ENCODE measurements around the gene IGF2BP2. TPM values are rescaled to one million over a fixed set of nuclear protein-coding genes. Genes with fewer than 3 reads are reported as not detected.
"Not testable (repeated sequence)": the region's sequence is repeated elsewhere in the genome, so short reads cannot be mapped to it uniquely, and the experiment has no call there.

IGF2BP2 gene
- total RNA-seq, 4 donors from 2014 or later: 29.3 to 49.8 (median 41.8) TPM

- no peak for DNase-seq (ENCODE audit: low spot score in 2 of 2)
- H3K9me3 ChIP-seq: peaks cover 0 to 5% (median 0%) of the 10 kb centered on the region in 4 donors
Observed at GRCh38 chr3:185661772-185662171, 163.1 kb downstream of the IGF2BP2 start.

GRCh38 chr3:185661296-185661695 lies 163.5 kb downstream of the IGF2BP2 start:
- not testable (repeated sequence) for H3K9me3 ChIP-seq; H3K27me3 ChIP-seq; H3K4me3 ChIP-seq; DNase-seq (ENCODE audit: low spot score in 2 of 2)
- 88 to 94% methylated on average over 10 of the region's 10 CpGs for WGBS, 2 donors
- Histone ChIP-seq H3K4me1 (peaks cover 5 to 49% (median 39%) of the 10 kb centered on the region in 4 donors), H3K36me3 (peaks cover 0 to 17% (median 0%) of the 10 kb centered on the region in 3 donors), H3K27ac (peak overlapping the region in 2 of 4 donors; percentile 96 to 99)

More at GRCh38 chr3:185661772-185662171, 163.1 kb downstream of the IGF2BP2 start:
- TF ChIP-seq EP300 (IDR thresholded peaks at IDR 0.05): no peak
- TF ChIP-seq, protein P1, sequence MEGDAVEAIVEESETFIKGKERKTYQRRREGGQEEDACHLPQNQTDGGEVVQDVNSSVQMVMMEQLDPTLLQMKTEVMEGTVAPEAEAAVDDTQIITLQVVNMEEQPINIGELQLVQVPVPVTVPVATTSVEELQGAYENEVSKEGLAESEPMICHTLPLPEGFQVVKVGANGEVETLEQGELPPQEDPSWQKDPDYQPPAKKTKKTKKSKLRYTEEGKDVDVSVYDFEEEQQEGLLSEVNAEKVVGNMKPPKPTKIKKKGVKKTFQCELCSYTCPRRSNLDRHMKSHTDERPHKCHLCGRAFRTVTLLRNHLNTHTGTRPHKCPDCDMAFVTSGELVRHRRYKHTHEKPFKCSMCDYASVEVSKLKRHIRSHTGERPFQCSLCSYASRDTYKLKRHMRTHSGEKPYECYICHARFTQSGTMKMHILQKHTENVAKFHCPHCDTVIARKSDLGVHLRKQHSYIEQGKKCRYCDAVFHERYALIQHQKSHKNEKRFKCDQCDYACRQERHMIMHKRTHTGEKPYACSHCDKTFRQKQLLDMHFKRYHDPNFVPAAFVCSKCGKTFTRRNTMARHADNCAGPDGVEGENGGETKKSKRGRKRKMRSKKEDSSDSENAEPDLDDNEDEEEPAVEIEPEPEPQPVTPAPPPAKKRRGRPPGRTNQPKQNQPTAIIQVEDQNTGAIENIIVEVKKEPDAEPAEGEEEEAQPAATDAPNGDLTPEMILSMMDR (IDR thresholded peaks at IDR 0.05): no peak
- TF ChIP-seq POLR2A (IDR thresholded peaks at IDR 0.05): no peak
- Histone ChIP-seq H3K27me3 (no peaks in the 10 kb centered on the region), H3K27ac (peak overlapping the region in 1 of 4 donors; percentile 96), H3K36me3 (peaks cover 0 to 17% (median 0%) of the 10 kb centered on the region in 3 donors), H3K4me1 (peaks cover 5 to 45% (median 37%) of the 10 kb centered on the region in 4 donors), H3K4me3 (no peak overlapping the region)
- 83 to 87% methylated on average over 4 of the region's 4 CpGs for WGBS, 2 donors

- TF ChIP-seq EP300 (IDR thresholded peaks at IDR 0.05) (peak in 1 of 2 donors; percentile 52), POLR2A (IDR thresholded peaks at IDR 0.05) (no peak)
- TF ChIP-seq, protein P1 (IDR thresholded peaks at IDR 0.05): peak; percentile 94 to 98 (median 97)
- peak; percentile 75 to 79 for DNase-seq (ENCODE audit: low spot score in 2 of 2)
- Histone ChIP-seq H3K9me3 (peaks cover 0 to 5% (median 0%) of the 10 kb centered on the region in 4 donors), H3K4me3 (no peak overlapping the region), H3K27ac (peak overlapping the region; percentile 68 to 99 (median 94)), H3K27me3 (no peaks in the 10 kb centered on the region), H3K4me1 (peaks cover 5 to 60% (median 49%) of the 10 kb centered on the region in 4 donors), H3K36me3 (peaks cover 0 to 17% (median 0%) of the 10 kb centered on the region in 3 donors)
- WGBS, 2 donors: 41 to 42% methylated on average over 18 of the region's 18 CpGs
Observed at GRCh38 chr3:185659942-185660921, 164.6 kb downstream of the IGF2BP2 start.

- Histone ChIP-seq H3K36me3 (peaks cover 0 to 14% (median 0%) of the 10 kb centered on the region in 3 donors), H3K27ac (peak overlapping the region; percentile 68 to 99 (median 94)), H3K27me3 (no peaks in the 10 kb centered on the region), H3K4me3 (no peak overlapping the region), H3K4me1 (peaks cover 5 to 69% (median 51%) of the 10 kb centered on the region in 4 donors), H3K9me3 (peaks cover 0 to 4% (median 0%) of the 10 kb centered on the region in 4 donors)
- TF ChIP-seq, protein P1 (IDR thresholded peaks at IDR 0.05): no peak
- TF ChIP-seq EP300 (IDR thresholded peaks at IDR 0.05) (no peak), POLR2A (IDR thresholded peaks at IDR 0.05) (no peak)
- 72 to 84% methylated on average over 1 of the region's 1 CpG for WGBS, 2 donors
- no peak for DNase-seq (ENCODE audit: low spot score in 2 of 2)
Observed at GRCh38 chr3:185658943-185659342, 165.9 kb downstream of the IGF2BP2 start.

- WGBS, 2 donors: 25 to 35% methylated on average over 8 of the region's 8 CpGs
- H3K4me1 ChIP-seq: peaks cover 5 to 69% (median 51%) of the 10 kb centered on the region in 4 donors
- DNase-seq (ENCODE audit: low spot score in 2 of 2): peak; percentile 86 to 90
- H3K27ac ChIP-seq: peak overlapping the region; percentile 72 to 99 (median 94)
- H3K9me3 ChIP-seq: no peaks in the 10 kb centered on the region
- H3K4me3 ChIP-seq: no peak overlapping the region
- TF ChIP-seq, protein P1 (IDR thresholded peaks at IDR 0.05): peak in 1 of 5 experiments; percentile 11
- TF ChIP-seq EP300 (IDR thresholded peaks at IDR 0.05): peak; percentile 96 to 98
- peak in 1 of 2 donors; percentile 17 for TF ChIP-seq POLR2A (IDR thresholded peaks at IDR 0.05)
- peaks cover 0 to 10% (median 0%) of the 10 kb centered on the region in 3 donors for H3K36me3 ChIP-seq
- H3K27me3 ChIP-seq: no peaks in the 10 kb centered on the region
Observed at GRCh38 chr3:185658504-185658912, 166.3 kb downstream of the IGF2BP2 start.
